ENCODE data around the gene PLG.

DNA sequence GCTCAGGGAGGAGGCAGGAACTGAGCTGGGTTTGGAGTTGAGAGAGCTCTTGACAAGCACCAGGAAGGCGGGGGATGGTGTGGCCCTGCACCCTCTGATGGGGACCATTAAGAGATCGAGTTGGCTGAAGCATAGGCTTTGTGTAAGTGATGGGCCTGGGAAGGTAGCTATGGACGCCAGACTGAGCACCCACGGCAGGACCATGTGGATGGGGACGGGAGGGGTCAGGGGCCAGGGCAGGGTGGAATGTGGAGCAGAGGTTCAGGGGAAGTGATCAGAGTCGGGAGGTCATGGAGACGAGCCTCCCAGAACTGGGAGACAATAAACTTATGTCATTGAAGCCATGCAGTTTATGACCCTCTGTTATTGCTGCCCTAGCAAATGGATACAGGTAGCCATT lies 81.7 kb downstream of the PLG start:
- TF ChIP-seq, protein P1, sequence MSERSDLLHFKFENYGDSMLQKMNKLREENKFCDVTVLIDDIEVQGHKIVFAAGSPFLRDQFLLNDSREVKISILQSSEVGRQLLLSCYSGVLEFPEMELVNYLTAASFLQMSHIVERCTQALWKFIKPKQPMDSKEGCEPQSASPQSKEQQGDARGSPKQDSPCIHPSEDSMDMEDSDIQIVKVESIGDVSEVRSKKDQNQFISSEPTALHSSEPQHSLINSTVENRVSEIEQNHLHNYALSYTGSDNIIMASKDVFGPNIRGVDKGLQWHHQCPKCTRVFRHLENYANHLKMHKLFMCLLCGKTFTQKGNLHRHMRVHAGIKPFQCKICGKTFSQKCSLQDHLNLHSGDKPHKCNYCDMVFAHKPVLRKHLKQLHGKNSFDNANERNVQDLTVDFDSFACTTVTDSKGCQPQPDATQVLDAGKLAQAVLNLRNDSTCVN (tag by site-specific recombination; optimal IDR thresholded peaks at IDR 0.05) = no peak
- TF ChIP-seq YY1 (tag by site-specific recombination; IDR thresholded peaks at IDR 0.05) = no peak
- no peak for TF ChIP-seq SP2 (tag by site-specific recombination; IDR thresholded peaks at IDR 0.05)
- no peak for TF ChIP-seq CTCF (tag by site-specific recombination; IDR thresholded peaks at IDR 0.05)
